Progenitor cell of endocrine pancreas (in vitro differentiated cells): Measurements from ENCODE around the gene YPEL4. TPM values are rescaled to one million over a fixed set of nuclear protein-coding genes. Genes with fewer than 3 reads are reported as not detected.

ENCODE experiments used
- DNase-seq: peaks from one replicate; pipeline ENCODE4 v3.0.0; 2021; ENCODE audit warnings: low spot score; ENCODE audit not compliant: unreplicated experiment
- H3K27ac Mint-ChIP-seq: 2 replicates; pipeline ENCODE4 v1.8.0; 2021; ENCODE audit warnings: mild to moderate bottlenecking, moderate library complexity, mixed read lengths
- H3K27me3 Mint-ChIP-seq: 2 replicates; pipeline ENCODE4 v1.8.0; 2021; ENCODE audit warnings: mixed read lengths
- H3K36me3 Mint-ChIP-seq: 2 replicates; pipeline ENCODE4 v1.8.0; 2022; ENCODE audit warnings: mixed read lengths; ENCODE audit not compliant: insufficient read depth
- H3K4me1 Mint-ChIP-seq: 2 replicates; pipeline ENCODE4 v1.8.0; 2021; ENCODE audit warnings: low read depth, mixed read lengths
- H3K4me3 Mint-ChIP-seq: 2 replicates; pipeline ENCODE4 v1.8.0; 2021; ENCODE audit warnings: low read depth, mild to moderate bottlenecking, moderate library complexity, mixed read lengths
- H3K9me3 Mint-ChIP-seq: 2 replicates; pipeline ENCODE4 v1.8.0; 2021; ENCODE audit warnings: low read depth, mixed read lengths
- CTCF ChIP-seq: fragments of 200-600 bp; sonication (generic); IDR thresholded peaks from one replicate; pipeline ENCODE4 v1.5.0; 2021; ENCODE audit warnings: antibody characterized with exemption, mild to moderate bottlenecking; ENCODE audit not compliant: unreplicated experiment
- total RNA-seq: library from RNA; stranded (reverse); gene quantifications from 2 replicates; pipeline ENCODE4 v1.2.1, GENCODE V29; 2021

YPEL4 gene
- total RNA-seq, 1 donor from 2014 or later: 0.22 TPM

- Mint-ChIP-seq H3K36me3 (peaks cover 4% of the 10 kb centered on the region), H3K4me3 (no peak overlapping the region), H3K4me1 (peaks cover 5% of the 10 kb centered on the region), H3K9me3 (no peaks in the 10 kb centered on the region), H3K27me3 (peaks cover 4% of the 10 kb centered on the region), H3K27ac (no peak overlapping the region)
- DNase-seq: no peak
- TF ChIP-seq CTCF: no peak
Observed at GRCh38 chr11:57626895-57627294, 22.8 kb downstream of the YPEL4 start.

GRCh38 chr11:57624864-57625263 is 24.8 kb downstream of the YPEL4 start:
- H3K27me3 Mint-ChIP-seq: no peaks in the 10 kb centered on the region
- no peaks in the 10 kb centered on the region for H3K9me3 Mint-ChIP-seq
- H3K4me1 Mint-ChIP-seq: peaks cover 5% of the 10 kb centered on the region
- H3K27ac Mint-ChIP-seq: no peak overlapping the region
- no peak for DNase-seq
- no peak for TF ChIP-seq CTCF
- H3K36me3 Mint-ChIP-seq: peaks cover 10% of the 10 kb centered on the region
- no peak overlapping the region for H3K4me3 Mint-ChIP-seq

GRCh38 chr11:57622263-57622662 is 27.4 kb downstream of the YPEL4 start:
- Mint-ChIP-seq H3K27ac (no peak overlapping the region), H3K4me3 (no peak overlapping the region), H3K4me1 (peaks cover 5% of the 10 kb centered on the region), H3K27me3 (no peaks in the 10 kb centered on the region), H3K9me3 (no peaks in the 10 kb centered on the region), H3K36me3 (peaks cover 15% of the 10 kb centered on the region)
- DNase-seq: no peak
- no peak for TF ChIP-seq CTCF

GRCh38 chr11:57620467-57620866 is 29.2 kb downstream of the YPEL4 start:
- TF ChIP-seq CTCF: no peak
- no peaks in the 10 kb centered on the region for H3K9me3 Mint-ChIP-seq
- peaks cover 19% of the 10 kb centered on the region for H3K36me3 Mint-ChIP-seq
- H3K4me3 Mint-ChIP-seq: no peak overlapping the region
- H3K27ac Mint-ChIP-seq: no peak overlapping the region
- peaks cover 7% of the 10 kb centered on the region for H3K4me1 Mint-ChIP-seq
- no peak for DNase-seq
- H3K27me3 Mint-ChIP-seq: no peaks in the 10 kb centered on the region

- Mint-ChIP-seq H3K27me3 (no peaks in the 10 kb centered on the region), H3K36me3 (peaks cover 18% of the 10 kb centered on the region), H3K9me3 (no peaks in the 10 kb centered on the region), H3K27ac (no peak overlapping the region), H3K4me3 (no peak overlapping the region), H3K4me1 (peaks cover 7% of the 10 kb centered on the region)
- peak; percentile 15 for TF ChIP-seq CTCF
- no peak for DNase-seq
Observed at GRCh38 chr11:57619331-57619730, 30.4 kb downstream of the YPEL4 start.

GRCh38 chr11:57618438-57618837 is 31.3 kb downstream of the YPEL4 start:
- H3K36me3 Mint-ChIP-seq: peaks cover 22% of the 10 kb centered on the region
- H3K27me3 Mint-ChIP-seq: no peaks in the 10 kb centered on the region
- H3K9me3 Mint-ChIP-seq: no peaks in the 10 kb centered on the region
- no peak for DNase-seq
- no peak overlapping the region for H3K27ac Mint-ChIP-seq
- TF ChIP-seq CTCF: no peak
- peaks cover 7% of the 10 kb centered on the region for H3K4me1 Mint-ChIP-seq
- no peak overlapping the region for H3K4me3 Mint-ChIP-seq
